HG02938 (cell line): ENCODE measurements around the gene SLFN5.
A peak's percentile ranks its signal among the peaks of the same experiment; 100 is the strongest.
"Not testable (repeated sequence)": the region's sequence is repeated elsewhere in the genome, so short reads cannot be mapped to it uniquely, and the experiment has no call there.

ENCODE experiments used
- ATAC-seq: cut with Tn5 transposase; IDR thresholded peaks from one replicate; pipeline ENCODE4 v1.9.1; 2021; ENCODE audit warnings: mild to moderate bottlenecking, moderate library complexity; ENCODE audit not compliant: unreplicated experiment

SLFN5 gene

GRCh38 chr17:35241520-35241919 is 1.4 kb upstream of the SLFN5 start:
- ATAC-seq, result no peak

DNA sequence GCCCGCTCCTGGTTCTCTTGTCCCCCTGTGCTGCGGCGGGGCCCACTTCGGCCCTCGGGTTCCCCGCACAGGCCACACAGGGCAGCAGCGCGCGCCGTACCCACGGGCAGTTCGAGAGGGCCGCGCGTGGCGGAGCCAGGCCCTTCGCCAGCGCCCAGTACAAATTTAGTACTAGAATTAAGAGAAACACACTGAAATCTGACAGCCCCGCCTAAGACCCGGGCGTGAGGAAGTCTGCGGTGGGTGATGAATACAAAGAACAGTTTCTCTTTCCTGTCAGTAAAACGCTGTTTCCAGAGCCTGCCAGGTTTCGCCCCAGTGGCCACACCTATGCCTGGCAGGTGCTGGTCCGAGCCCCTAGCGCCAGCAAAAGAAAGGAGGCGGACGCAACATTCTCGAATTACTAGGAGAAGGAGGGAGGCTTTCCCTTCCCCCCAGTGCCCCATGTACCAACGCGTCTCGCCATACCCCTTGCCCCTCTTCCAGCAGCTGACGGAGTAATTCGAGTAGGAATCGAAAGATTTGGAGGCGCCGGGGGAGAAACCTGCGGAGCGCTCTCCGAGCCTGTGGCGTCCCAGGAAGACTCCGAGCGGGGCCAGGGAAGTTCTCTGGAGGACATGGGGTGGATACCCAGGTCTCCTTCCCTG is 591 bp upstream of the SLFN5 start:
- peak; percentile 63 for ATAC-seq

DNA sequence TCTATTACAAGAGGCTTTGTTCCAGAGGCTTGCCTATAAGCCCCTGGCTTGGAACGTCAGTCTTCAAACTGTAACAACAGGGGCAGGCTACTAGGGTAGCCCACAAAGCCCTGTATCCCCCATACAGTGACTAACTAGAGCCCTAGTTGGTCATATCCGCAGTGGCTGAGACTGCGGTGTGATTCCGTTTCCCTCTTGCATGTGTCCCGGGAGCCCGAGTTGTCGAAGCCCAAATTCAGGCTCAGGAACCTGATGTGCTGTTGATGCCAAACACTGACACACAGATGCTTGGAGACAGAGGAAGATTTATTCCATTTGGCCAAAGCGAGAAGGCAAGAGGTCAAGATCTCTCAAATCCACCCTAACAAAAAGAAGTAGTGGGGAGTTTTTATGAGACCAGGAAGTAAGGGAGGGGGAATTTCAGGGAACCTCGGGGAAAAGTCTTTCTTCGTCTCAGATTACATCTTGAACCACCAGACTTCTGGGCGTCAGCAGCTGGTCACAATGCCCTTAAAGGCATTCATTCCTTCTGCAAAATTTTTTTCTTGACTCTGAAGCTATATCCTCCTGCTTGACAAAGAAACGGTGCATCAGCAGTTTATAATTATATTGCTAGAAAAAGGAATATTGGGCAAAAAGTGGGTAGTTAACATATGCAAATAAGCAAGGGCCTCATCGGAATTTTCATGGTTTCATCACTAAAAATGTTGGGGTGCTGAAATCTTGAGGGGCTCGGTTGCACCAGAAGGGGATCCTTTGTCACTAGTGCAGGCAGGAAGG is 879 bp downstream of the SLFN5 start:
- peak; percentile 18 for ATAC-seq

DNA sequence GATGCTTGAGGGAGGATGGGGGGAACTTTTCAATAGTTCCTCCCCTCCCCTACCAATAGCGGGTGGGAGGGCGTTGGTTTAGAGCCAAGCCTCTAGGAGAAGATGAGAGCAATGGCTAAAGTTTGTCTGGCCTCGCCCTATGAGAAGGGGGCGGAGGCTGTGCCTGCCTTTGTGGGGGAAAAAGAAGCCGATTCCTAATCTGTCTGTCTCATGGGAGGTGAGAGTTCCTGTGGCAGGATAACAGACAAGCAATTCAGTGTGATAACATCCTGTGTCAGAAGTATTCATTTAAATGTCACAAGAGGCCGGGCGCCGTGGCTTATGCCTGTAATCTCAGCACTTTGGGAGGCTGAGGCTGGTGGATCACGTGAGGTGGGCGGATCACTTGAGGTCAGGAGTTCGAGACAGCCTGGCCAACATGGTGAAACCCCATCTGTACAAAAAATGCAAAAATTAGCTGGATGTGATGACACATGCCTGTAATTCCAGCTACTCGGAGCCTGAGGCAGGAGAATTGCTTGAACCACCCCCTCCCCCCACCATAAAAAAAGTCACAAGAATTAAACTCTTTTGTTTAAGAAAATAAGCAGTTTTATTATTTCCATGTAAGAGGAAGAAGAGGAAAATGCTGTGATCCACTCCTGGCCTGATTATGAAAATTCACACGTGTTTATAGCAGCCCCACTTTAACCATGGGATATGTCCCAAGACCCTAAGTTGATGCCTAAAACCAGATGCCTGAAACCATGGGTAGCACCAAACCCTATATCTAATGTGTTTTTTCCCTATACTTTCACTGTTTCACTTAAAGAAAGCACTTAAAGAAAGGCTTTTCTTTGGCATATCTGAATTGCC is 1.7 kb downstream of the SLFN5 start:
- ATAC-seq, result no peak

DNA sequence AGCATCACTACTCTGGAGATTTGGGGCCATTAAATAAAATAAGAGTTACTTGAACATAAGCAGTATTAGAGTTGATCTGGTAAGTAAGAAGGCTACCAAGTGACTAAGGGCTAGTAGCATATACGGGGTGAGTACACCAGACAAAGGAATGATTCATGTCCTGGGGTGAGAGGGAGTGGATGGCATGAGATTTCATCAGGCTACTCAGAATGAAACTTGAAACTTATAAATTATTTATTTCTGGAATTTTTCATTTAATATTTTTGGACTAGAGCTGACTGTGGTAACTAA is 2.3 kb downstream of the SLFN5 start:
- no peak for ATAC-seq

- ATAC-seq, result no peak
Measured at GRCh38 chr17:35252651-35253050, 9.8 kb downstream of the SLFN5 start.

- ATAC-seq, result no peak
Measured at GRCh38 chr17:35254107-35254773, 11.4 kb downstream of the SLFN5 start.

DNA sequence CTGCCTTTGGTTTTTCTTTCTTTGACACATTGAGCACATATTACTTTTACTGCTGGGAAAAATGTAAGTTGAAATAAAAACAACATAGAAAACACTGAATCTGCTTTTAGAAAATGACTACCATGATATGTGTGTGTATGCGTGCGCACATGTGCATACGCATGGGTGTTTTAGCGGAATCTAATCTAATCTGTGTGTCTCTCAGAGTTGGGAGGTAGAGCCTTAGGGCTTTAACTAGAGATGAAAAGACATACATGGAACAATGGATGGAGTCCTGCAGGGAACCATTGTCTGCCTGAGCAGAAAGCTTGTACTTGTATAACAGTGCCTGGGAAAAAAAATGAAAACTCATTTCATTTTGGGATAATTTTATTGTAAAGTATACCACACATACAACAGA is 12.4 kb downstream of the SLFN5 start:
- ATAC-seq, result no peak

DNA sequence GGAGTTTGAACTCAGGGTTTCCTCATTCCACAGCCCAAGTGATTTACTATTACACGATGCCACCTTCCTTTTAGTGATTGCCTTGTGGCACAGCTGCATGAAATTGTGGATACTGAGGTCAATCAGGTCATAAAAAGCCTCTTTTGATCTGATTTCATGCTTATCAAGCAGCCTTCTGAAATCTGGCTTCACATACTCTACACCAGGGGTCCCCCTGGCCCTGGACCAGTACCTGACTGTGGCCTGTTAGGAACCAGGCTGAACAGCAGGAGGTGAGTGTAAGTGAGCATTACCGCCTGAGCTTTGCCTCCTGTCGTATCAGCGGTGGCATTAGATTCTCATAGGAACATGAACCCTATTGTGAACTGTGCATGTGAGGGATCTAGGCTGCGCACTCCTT is 13.8 kb downstream of the SLFN5 start:
- ATAC-seq, result no peak

DNA sequence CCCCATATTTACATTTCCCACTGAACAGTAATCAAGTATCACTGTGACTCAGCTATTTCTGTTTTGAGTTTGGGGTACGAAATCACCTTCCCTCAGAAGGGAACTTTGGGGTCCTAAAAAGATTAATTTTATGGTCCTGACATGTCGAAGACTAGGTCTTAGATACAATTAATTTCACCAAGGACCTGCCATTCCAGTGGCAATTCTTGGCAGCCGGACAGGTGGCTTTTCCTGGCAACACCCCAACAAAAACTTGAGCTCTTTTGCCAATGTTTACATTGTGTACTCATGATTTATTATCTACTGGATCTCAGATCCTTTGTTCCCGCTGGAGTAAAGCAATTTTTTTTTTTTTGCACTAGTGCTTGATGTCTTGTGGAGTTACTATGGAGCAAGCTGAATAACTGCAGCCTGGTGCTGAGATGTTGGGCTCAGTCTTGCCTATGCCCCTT is 14.4 kb downstream of the SLFN5 start:
- ATAC-seq, result no peak

GRCh38 chr17:35259001-35259400 is 16.1 kb downstream of the SLFN5 start:
- ATAC-seq, result no peak

DNA sequence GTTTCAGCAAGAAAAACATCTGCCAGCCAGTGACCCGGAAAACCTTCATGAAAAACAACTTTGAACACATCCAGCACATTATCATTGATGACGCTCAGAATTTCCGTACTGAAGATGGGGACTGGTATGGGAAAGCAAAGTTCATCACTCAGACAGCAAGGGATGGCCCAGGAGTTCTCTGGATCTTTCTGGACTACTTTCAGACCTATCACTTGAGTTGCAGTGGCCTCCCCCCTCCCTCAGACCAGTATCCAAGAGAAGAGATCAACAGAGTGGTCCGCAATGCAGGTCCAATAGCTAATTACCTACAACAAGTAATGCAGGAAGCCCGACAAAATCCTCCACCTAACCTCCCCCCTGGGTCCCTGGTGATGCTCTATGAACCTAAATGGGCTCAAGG is 22.2 kb downstream of the SLFN5 start:
- ATAC-seq, result no peak

DNA sequence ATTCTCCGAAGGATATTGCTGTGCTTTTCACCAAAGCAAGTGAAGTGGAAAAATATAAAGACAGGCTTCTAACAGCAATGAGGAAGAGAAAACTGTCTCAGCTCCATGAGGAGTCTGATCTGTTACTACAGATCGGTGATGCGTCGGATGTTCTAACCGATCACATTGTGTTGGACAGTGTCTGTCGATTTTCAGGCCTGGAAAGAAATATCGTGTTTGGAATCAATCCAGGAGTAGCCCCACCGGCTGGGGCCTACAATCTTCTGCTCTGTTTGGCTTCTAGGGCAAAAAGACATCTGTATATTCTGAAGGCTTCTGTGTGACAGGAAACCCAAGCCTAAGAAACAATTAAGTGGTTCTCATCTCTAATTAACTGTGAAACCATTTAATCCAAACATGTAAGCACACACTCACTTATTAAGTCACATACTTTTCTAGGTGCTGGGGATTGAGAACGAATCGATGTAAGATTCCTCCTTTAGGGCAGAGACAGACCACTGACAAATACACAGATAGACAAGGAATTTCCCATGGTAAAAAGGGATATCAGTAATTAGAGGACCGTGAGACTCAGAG is 22.8 kb downstream of the SLFN5 start:
- no peak for ATAC-seq

DNA sequence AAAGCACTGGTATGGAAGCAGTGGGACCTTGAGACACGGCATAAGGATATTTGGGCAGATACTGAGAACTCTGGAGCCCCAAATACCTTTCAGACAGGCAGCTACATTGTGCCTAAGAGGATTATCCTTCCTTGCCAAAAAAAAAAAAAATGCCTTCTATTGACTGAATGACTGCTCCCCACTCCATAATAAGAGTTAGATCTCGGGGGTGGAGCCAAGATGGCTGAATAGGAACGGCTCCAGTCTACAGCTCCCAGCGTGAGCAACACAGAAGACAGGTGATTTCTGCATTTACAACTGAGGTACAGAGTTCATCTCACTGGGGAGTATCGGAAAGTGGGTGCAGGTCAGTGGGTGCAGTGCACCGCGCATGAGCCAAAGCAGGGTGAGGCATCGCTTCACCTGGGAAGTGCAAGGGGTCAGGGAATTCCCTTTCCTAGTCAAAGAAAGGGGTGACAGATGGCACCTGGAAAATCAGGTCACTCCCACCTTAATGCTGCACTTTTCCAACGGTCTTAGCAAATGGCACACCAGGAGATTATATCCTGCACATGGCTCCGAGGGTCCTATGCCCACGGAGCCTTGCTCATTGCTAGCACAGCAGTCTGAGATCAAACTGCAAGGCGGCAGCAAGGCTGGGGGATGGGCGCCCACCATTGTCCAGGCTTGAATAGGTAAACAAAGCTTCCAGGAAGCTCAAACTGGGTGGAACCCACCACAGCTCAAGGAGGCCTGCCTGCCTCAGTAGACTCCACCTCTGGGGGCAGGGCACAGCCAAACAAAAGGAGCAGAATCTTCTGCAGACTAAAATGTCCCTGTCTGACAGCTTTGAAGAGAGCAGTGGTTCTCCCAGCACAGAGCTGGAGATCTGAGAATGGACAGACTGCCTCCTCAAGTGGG is 31.5 kb downstream of the SLFN5 start:
- not testable (repeated sequence) for ATAC-seq

GRCh38 chr17:35278454-35278853 is 35.6 kb downstream of the SLFN5 start:
- not testable (repeated sequence) for ATAC-seq

DNA sequence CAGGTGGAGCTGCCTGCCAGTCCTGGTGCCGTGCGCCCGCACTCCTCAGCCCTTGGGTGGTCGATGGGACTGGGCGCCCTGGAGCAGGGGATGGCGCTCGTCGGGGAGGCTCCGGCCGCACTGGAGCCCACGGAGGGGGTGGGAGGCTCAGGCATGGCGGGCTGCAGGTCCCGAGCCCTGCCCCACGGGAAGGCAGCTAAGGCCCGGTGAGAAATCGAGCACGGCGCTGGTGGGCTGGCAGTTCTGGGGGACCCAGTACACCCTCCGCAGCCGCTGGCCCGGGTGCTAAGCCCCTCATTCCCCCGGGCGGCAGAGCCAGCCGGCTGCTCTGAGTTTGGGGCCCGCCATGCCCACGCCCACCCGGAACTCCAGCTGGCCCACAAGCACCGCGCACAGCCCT is 36.0 kb downstream of the SLFN5 start:
- ATAC-seq, result not testable (repeated sequence)

DNA sequence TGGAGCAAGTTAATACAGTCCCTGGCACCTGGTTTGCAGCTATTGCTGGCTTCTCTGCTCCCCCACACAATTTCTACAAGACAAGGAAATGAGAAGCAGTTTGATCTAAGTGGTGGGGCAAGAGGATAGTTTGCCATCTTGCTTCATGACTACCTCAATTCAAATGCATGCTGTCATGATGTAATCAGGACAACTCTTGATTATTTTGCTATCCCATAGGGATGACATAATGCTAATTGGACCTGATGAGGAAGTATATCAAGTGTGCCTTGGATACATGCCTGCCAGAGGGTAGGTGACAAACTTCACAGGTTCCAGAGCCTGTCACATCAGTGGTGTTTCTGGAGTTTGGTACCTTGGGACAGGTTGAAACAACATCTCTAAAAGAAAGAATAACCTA is 40.9 kb downstream of the SLFN5 start:
- ATAC-seq, result no peak

GRCh38 chr17:35284955-35285354 is 42.1 kb downstream of the SLFN5 start:
- no peak for ATAC-seq

GRCh38 chr17:35286120-35286781 is 43.4 kb downstream of the SLFN5 start:
- ATAC-seq, result no peak
